Trophoblast cell (in vitro differentiated cells and primary cell): ENCODE results near the gene HTR1A. TPM values are rescaled to one million over a fixed set of nuclear protein-coding genes. Genes with fewer than 3 reads are reported as not detected.

Experiments used
- DNase-seq, 2 donors: peaks; one replicate each; pipeline ENCODE4 v3.0.0-alpha.2; 2016
- H2AFZ ChIP-seq: 2 replicates; pipeline ENCODE4 v1.6.1; 2013; ENCODE audit warnings: low read length, moderate library complexity, mild to moderate bottlenecking; ENCODE audit not compliant: insufficient read depth, poor library complexity
- H2AK5ac ChIP-seq: 2 replicates; pipeline ENCODE4 v1.6.1; 2013; ENCODE audit warnings: mild to moderate bottlenecking, low read length
- H2BK120ac ChIP-seq: 2 replicates; pipeline ENCODE4 v1.6.1; 2013; ENCODE audit warnings: low read length, mild to moderate bottlenecking, moderate library complexity; ENCODE audit not compliant: insufficient read depth, poor library complexity
- H2BK12ac ChIP-seq: 2 replicates; pipeline ENCODE4 v1.6.1; 2013; ENCODE audit warnings: mild to moderate bottlenecking, low read length, moderate library complexity
- H2BK5ac ChIP-seq: 2 replicates; pipeline ENCODE4 v1.6.1; 2013; ENCODE audit warnings: low read length, low read depth, moderate library complexity, mild to moderate bottlenecking; ENCODE audit not compliant: poor library complexity
- H3K14ac ChIP-seq: 2 replicates; pipeline ENCODE4 v1.6.1; 2013; ENCODE audit warnings: mild to moderate bottlenecking, low read length
- H3K18ac ChIP-seq: 2 replicates; pipeline ENCODE4 v1.6.1; 2013; ENCODE audit warnings: mild to moderate bottlenecking, low read length
- H3K23ac ChIP-seq: 2 replicates; pipeline ENCODE4 v1.6.1; 2013; ENCODE audit warnings: low read length
- H3K27ac ChIP-seq: 2 replicates; pipeline ENCODE4 v1.5.1; 2013; ENCODE audit warnings: low read depth, mild to moderate bottlenecking, inconsistent platforms, low read length, moderate library complexity
- H3K27me3 ChIP-seq: 2 replicates; pipeline ENCODE4 v1.6.1; 2013; ENCODE audit warnings: inconsistent platforms, mild to moderate bottlenecking, low read length, moderate library complexity; ENCODE audit not compliant: insufficient read depth
- H3K36me3 ChIP-seq, 2 experiments: 1 replicate in 1 of 2; 2 replicates in 1 of 2; pipeline ENCODE4 v1.6.1; 2013; ENCODE audit warnings: low read length in 2 of 2, mild to moderate bottlenecking in 2 of 2, moderate library complexity in 1 of 2; ENCODE audit not compliant: insufficient read depth in 2 of 2, control insufficient read depth in 1 of 2
- H3K4ac ChIP-seq: 2 replicates; pipeline ENCODE4 v1.6.1; 2013; ENCODE audit warnings: low read depth, mild to moderate bottlenecking, low read length, moderate library complexity
- H3K4me1 ChIP-seq, 2 experiments: 1 replicate in 1 of 2; 2 replicates in 1 of 2; pipeline ENCODE4 v1.6.1; 2013; ENCODE audit warnings: low read length in 2 of 2, mild to moderate bottlenecking in 2 of 2, moderate library complexity in 1 of 2; ENCODE audit not compliant: insufficient read depth in 2 of 2, control insufficient read depth in 1 of 2
- H3K4me2 ChIP-seq: 2 replicates; pipeline ENCODE4 v1.6.1; 2013; ENCODE audit warnings: inconsistent platforms, mild to moderate bottlenecking, low read length, moderate library complexity
- H3K4me3 ChIP-seq: 2 replicates; pipeline ENCODE4 v1.5.1; 2013; ENCODE audit warnings: mild to moderate bottlenecking, low read depth, low read length, inconsistent platforms
- H3K79me1 ChIP-seq: one replicate; pipeline ENCODE4 v1.6.1; 2013; ENCODE audit warnings: low read length
- H3K79me2 ChIP-seq: 2 replicates; pipeline ENCODE4 v1.6.1; 2013; ENCODE audit warnings: low read length, mild to moderate bottlenecking; ENCODE audit not compliant: control insufficient read depth, insufficient read depth, poor library complexity
- H3K9ac ChIP-seq: 2 replicates; pipeline ENCODE4 v1.6.1; 2013; ENCODE audit warnings: mild to moderate bottlenecking, low read length
- H3K9me3 ChIP-seq: 2 replicates; pipeline ENCODE4 v1.6.1; 2013; ENCODE audit warnings: low read depth, mild to moderate bottlenecking, control low read depth, inconsistent platforms, low read length; ENCODE audit not compliant: insufficient read depth
- H4K12ac ChIP-seq: 2 replicates; pipeline ENCODE4 v1.6.1; 2013; ENCODE audit warnings: low read depth, mild to moderate bottlenecking, low read length, moderate library complexity
- H4K8ac ChIP-seq: 2 replicates; pipeline ENCODE4 v1.6.1; 2013; ENCODE audit warnings: low read depth, mild to moderate bottlenecking, low read length, moderate library complexity
- H4K91ac ChIP-seq: one replicate; pipeline ENCODE4 v1.6.1; 2013; ENCODE audit warnings: low read depth, mild to moderate bottlenecking, low read length, moderate library complexity
- WGBS: extraction: QIAGEN DNeasy Blood & Tissue Kit; methylation state at CpG from one replicate; pipeline ENCODE4 v1.1.7; 2013; ENCODE audit warnings: missing lambda C conversion rate; ENCODE audit not compliant: insufficient read length, insufficient coverage; ENCODE audit errors: extremely low coverage; 5-methylcytosine and 5-hydroxymethylcytosine counted together
- polyA plus RNA-seq: library from polyadenylated mRNA; stranded (reverse); fragments of 200-250 nt; gene quantifications from 2 replicates; pipeline ENCODE4 v1.2.3, GENCODE V29; 2013

HTR1A gene
- polyA plus RNA-seq: not detected in 2 replicates

GRCh38 chr5:63962279-63962678, at the start of gene HTR1A:
TSS of gene HTR1A (minus strand) at chr5:63962445. CDS start at chr5:63961719, 726 bp downstream.
- H3K36me3 ChIP-seq: no peaks in the 10 kb centered on the region
- H3K27ac ChIP-seq: no peak within 1 kb of the TSS
- H3K14ac ChIP-seq: no peak within 1 kb of the TSS
- H3K27me3 ChIP-seq: peaks cover 33% of the 10 kb centered on the region
- H3K4ac ChIP-seq: no peak within 1 kb of the TSS
- peaks cover 7% of the 10 kb centered on the region for H3K9me3 ChIP-seq
- H2BK5ac ChIP-seq: no peak within 1 kb of the TSS
- no peak within 1 kb of the TSS for H4K91ac ChIP-seq
- H2AFZ ChIP-seq: no peak within 1 kb of the TSS
- no peak within 1 kb of the TSS for H2BK12ac ChIP-seq
- no peak within 1 kb of the TSS for H3K23ac ChIP-seq
- no peak within 1 kb of the TSS for H4K8ac ChIP-seq
- no peak within 1 kb of the TSS for H3K9ac ChIP-seq
- no peak within 1 kb of the TSS for H4K12ac ChIP-seq
- H3K18ac ChIP-seq: no peak within 1 kb of the TSS
- WGBS: no CpG with 5 or more reads among the region's 9 CpGs
- H2AK5ac ChIP-seq: no peak within 1 kb of the TSS
- no peaks in the 10 kb centered on the region for H3K79me2 ChIP-seq
- H3K4me2 ChIP-seq: peak within 1 kb of the TSS; percentile 21
- peaks cover 1 to 3% of the 10 kb centered on the region in 2 experiments for H3K4me1 ChIP-seq
- no peaks in the 10 kb centered on the region for H3K79me1 ChIP-seq
- no peak within 1 kb of the TSS for H2BK120ac ChIP-seq
- DNase-seq: no peak
- H3K4me3 ChIP-seq: peak within 1 kb of the TSS; percentile 31

GRCh38 chr5:64003966-64004365, 41.7 kb upstream of the HTR1A start:
- H2AK5ac ChIP-seq: no peak overlapping the region
- H3K9ac ChIP-seq: no peak overlapping the region
- H3K18ac ChIP-seq: no peak overlapping the region
- H3K4ac ChIP-seq: no peak overlapping the region
- no peak overlapping the region for H3K4me3 ChIP-seq
- WGBS: no CpG with 5 or more reads among the region's 3 CpGs
- no peaks in the 10 kb centered on the region for H3K36me3 ChIP-seq
- no peak overlapping the region for H3K14ac ChIP-seq
- H3K23ac ChIP-seq: no peak overlapping the region
- H4K8ac ChIP-seq: no peak overlapping the region
- H3K27ac ChIP-seq: no peak overlapping the region
- DNase-seq: no peak
- no peak overlapping the region for H2BK5ac ChIP-seq
- H2AFZ ChIP-seq: no peak overlapping the region
- no peak overlapping the region for H4K91ac ChIP-seq
- H2BK12ac ChIP-seq: no peak overlapping the region
- H3K79me2 ChIP-seq: no peaks in the 10 kb centered on the region
- no peaks in the 10 kb centered on the region for H3K79me1 ChIP-seq
- H2BK120ac ChIP-seq: no peak overlapping the region
- H3K27me3 ChIP-seq: no peaks in the 10 kb centered on the region
- no peak overlapping the region for H4K12ac ChIP-seq
- H3K4me2 ChIP-seq: no peak overlapping the region
- no peaks in the 10 kb centered on the region for H3K4me1 ChIP-seq
- no peaks in the 10 kb centered on the region for H3K9me3 ChIP-seq

GRCh38 chr5:64000096-64000495, 37.9 kb upstream of the HTR1A start:
- no peak overlapping the region for H4K12ac ChIP-seq
- H2BK5ac ChIP-seq: no peak overlapping the region
- no peak overlapping the region for H3K18ac ChIP-seq
- no peak overlapping the region for H3K4ac ChIP-seq
- no peak overlapping the region for H3K14ac ChIP-seq
- no peaks in the 10 kb centered on the region for H3K9me3 ChIP-seq
- no peak overlapping the region for H2BK120ac ChIP-seq
- no peak overlapping the region for H3K27ac ChIP-seq
- no peaks in the 10 kb centered on the region for H3K79me1 ChIP-seq
- no peak overlapping the region for H3K4me3 ChIP-seq
- no peak overlapping the region for H4K91ac ChIP-seq
- H4K8ac ChIP-seq: no peak overlapping the region
- H2AK5ac ChIP-seq: no peak overlapping the region
- H3K23ac ChIP-seq: no peak overlapping the region
- H3K4me2 ChIP-seq: no peak overlapping the region
- H3K27me3 ChIP-seq: no peaks in the 10 kb centered on the region
- no peaks in the 10 kb centered on the region for H3K79me2 ChIP-seq
- no peaks in the 10 kb centered on the region for H3K36me3 ChIP-seq
- H3K4me1 ChIP-seq: no peaks in the 10 kb centered on the region
- no peak overlapping the region for H3K9ac ChIP-seq
- H2BK12ac ChIP-seq: no peak overlapping the region
- DNase-seq: no peak
- H2AFZ ChIP-seq: no peak overlapping the region

GRCh38 chr5:63987053-63987452, 24.8 kb upstream of the HTR1A start:
- Histone ChIP-seq H3K4me3 (no peak overlapping the region), H4K12ac (no peak overlapping the region), H4K8ac (no peak overlapping the region), H3K4me1 (no peaks in the 10 kb centered on the region), H2AK5ac (no peak overlapping the region), H3K9me3 (no peaks in the 10 kb centered on the region), H3K18ac (no peak overlapping the region), H3K9ac (no peak overlapping the region), H3K4me2 (no peak overlapping the region), H2BK12ac (no peak overlapping the region), H4K91ac (no peak overlapping the region), H2AFZ (no peak overlapping the region), H3K36me3 (no peaks in the 10 kb centered on the region), H3K23ac (no peak overlapping the region), H3K14ac (no peak overlapping the region), H3K4ac (no peak overlapping the region), H3K27me3 (no peaks in the 10 kb centered on the region), H2BK5ac (no peak overlapping the region), H3K79me1 (no peaks in the 10 kb centered on the region), H3K79me2 (no peaks in the 10 kb centered on the region), H3K27ac (no peak overlapping the region), H2BK120ac (no peak overlapping the region)
- no peak for DNase-seq
